ENCODE results near the gene SLC2A14.
"Not testable (repeated sequence)": the region's sequence is repeated elsewhere in the genome, so short reads cannot be mapped to it uniquely, and the experiment has no call there.

- not testable (repeated sequence) for TF ChIP-seq CTCF, POLR2A (IDR thresholded peaks at IDR 0.05)
Observed at GRCh38 chr12:7806319-7806718, 66.4 kb downstream of the SLC2A14 start.

Measured in body of pancreas (tissue), 4 donors.